ES-I3 (cell line): ENCODE results near the gene B4GALNT3.

ENCODE experiments used
- H3K36me3 ChIP-seq: 2 replicates; pipeline ENCODE4 v1.6.1; 2013; ENCODE audit warnings: mild to moderate bottlenecking, low read length, control low read depth, moderate library complexity; ENCODE audit not compliant: insufficient read depth
- H3K4me1 ChIP-seq: 2 replicates; pipeline ENCODE4 v1.6.1; 2013; ENCODE audit warnings: mild to moderate bottlenecking, control low read depth, low read length; ENCODE audit not compliant: insufficient read depth
- H3K9ac ChIP-seq: 2 replicates; pipeline ENCODE4 v1.6.1; 2013; ENCODE audit warnings: low read depth, mild to moderate bottlenecking, low read length, moderate library complexity
- H3K9me3 ChIP-seq: 2 replicates; pipeline ENCODE4 v1.6.1; 2013; ENCODE audit warnings: mild to moderate bottlenecking, low read length, moderate library complexity; ENCODE audit not compliant: control insufficient read depth, insufficient read depth

B4GALNT3 gene

DNA sequence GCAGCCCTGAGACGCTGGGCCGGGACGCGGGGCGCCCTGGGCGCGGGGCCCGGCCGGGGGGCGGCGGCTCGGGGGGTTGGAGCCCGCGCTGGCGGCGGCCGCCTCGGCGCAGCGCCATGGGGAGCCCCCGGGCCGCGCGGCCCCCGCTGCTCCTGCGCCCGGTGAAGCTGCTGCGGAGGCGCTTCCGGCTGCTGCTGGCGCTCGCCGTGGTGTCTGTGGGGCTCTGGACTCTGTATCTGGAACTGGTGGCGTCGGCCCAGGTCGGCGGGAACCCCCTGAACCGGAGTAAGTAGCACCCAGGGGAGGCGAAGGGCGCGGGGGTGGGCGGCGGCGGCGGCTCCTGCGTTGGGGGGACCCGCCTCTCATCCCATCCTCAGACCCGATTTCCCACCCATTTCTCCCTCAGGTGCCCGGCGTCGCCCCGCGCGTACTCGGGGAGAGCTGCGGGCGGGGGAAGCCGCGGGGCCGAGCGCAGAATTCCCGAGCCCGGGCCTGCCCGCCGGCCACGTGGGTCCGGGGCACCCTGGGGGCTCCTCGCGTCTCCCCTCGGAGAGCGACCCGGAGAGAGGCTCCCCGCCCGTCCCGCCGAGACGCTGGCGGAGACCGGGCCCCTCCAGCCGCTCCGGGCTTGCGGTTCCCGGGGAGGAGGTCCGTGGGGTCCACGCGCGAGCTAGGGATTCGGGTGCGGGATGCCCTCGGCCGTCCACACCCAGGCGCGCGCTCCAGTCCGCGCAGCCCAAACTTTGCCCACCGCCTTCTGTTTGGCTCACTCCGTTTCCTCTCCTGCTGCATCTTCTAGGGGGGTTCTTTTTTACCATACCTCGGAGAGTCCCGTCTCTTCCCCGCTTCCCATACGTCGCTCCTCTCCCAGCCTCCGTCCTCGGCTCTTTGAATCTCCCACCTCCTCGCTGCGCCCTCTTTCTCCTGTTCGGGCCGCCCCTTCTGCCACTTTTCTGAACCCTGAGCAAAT is 807 bp downstream of the B4GALNT3 start:
- Histone ChIP-seq H3K4me1 (peaks cover 9% of the 10 kb centered on the region), H3K36me3 (no peaks in the 10 kb centered on the region), H3K9ac (peak overlapping the region; percentile 62), H3K9me3 (no peaks in the 10 kb centered on the region)

- H3K9ac ChIP-seq: peak overlapping the region; percentile 62; the same call in 1 of the 2 replicates
- no peaks in the 10 kb centered on the region for H3K36me3 ChIP-seq
Observed at GRCh38 chr12:461425-461824, 1.7 kb downstream of the B4GALNT3 start.

GRCh38 chr12:462936-463705 is 3.4 kb downstream of the B4GALNT3 start:
- no peak overlapping the region for H3K9ac ChIP-seq
- no peaks in the 10 kb centered on the region for H3K9me3 ChIP-seq
- H3K36me3 ChIP-seq: no peaks in the 10 kb centered on the region
- H3K4me1 ChIP-seq: peaks cover 9% of the 10 kb centered on the region

More at GRCh38 chr12:461425-461824, 1.7 kb downstream of the B4GALNT3 start:
- peaks cover 9% of the 10 kb centered on the region for H3K4me1 ChIP-seq
- H3K9me3 ChIP-seq: no peaks in the 10 kb centered on the region

- Histone ChIP-seq H3K36me3 (no peaks in the 10 kb centered on the region), H3K9ac (no peak overlapping the region), H3K9me3 (no peaks in the 10 kb centered on the region), H3K4me1 (peaks cover 9% of the 10 kb centered on the region)
Observed at GRCh38 chr12:464484-465267, 4.9 kb downstream of the B4GALNT3 start.

GRCh38 chr12:466039-466438 is 6.3 kb downstream of the B4GALNT3 start:
- Histone ChIP-seq H3K9me3 (no peaks in the 10 kb centered on the region), H3K36me3 (no peaks in the 10 kb centered on the region), H3K4me1 (peaks cover 9% of the 10 kb centered on the region), H3K9ac (no peak overlapping the region)

DNA sequence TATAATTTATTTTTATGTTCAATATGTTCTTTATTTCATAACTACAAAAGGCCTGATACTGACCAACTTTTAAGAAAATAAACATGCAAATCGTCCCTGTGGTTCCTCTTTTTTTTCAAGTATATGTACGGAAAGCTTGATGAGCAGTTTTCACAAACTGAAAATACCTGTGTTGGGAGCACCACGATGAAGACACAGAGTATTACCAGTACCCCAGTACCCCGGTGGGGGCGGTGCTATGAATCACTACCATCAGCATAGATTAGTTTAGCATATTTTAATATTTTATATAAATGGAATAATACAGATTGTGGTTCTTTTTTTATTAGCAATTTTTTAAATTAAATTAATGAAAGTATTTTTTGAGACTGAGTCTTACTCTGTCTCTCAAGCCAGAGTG is 7.0 kb downstream of the B4GALNT3 start:
- Histone ChIP-seq H3K36me3 (no peaks in the 10 kb centered on the region), H3K4me1 (peaks cover 5% of the 10 kb centered on the region), H3K9me3 (no peaks in the 10 kb centered on the region), H3K9ac (no peak overlapping the region)

DNA sequence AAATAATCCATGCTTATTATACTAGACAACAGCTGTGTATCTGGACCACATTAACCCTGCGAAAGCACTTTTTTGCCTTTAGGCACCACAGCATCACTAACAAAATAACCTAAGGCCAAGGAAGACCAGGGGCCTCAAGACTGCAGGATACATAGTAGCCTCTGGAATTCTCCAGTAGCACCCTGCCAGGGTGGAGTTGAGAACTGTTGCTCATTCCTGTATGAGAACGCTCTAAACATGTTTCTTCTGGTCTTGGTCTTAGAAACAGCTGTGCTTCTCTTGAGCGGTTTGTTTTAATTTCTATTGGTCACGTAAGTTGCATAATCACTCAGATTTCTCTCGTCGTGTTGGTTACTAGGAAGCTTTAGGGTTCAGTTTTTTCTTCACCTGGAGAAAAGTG is 7.9 kb downstream of the B4GALNT3 start:
- Histone ChIP-seq H3K4me1 (peaks cover 5% of the 10 kb centered on the region), H3K9ac (no peak overlapping the region), H3K36me3 (no peaks in the 10 kb centered on the region), H3K9me3 (no peaks in the 10 kb centered on the region)

- Histone ChIP-seq H3K36me3 (no peaks in the 10 kb centered on the region), H3K9me3 (no peaks in the 10 kb centered on the region), H3K4me1 (peaks cover 5% of the 10 kb centered on the region), H3K9ac (no peak overlapping the region)
Observed at GRCh38 chr12:468671-469389, 9.1 kb downstream of the B4GALNT3 start.

DNA sequence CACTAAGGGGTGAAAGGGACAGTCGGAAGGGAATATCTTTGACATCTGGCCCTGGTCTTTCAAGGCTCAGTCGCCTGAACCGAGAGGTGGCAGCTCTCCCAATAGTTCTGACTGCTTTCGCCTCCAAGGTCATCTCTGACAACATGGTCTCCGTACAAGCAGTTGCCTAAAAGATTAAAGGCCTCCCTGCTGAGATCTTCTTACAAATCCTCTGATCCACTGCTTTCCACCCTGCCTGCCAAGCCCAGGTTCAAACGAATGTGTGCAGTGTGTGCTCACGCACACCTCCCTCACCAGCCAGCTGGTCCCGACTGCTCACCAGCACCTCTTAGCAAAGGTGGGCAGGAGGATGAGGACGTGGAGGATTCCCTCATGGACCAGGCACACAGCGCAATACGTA is 10.4 kb downstream of the B4GALNT3 start:
- H3K9me3 ChIP-seq: no peaks in the 10 kb centered on the region
- H3K4me1 ChIP-seq: peaks cover 13% of the 10 kb centered on the region
- H3K9ac ChIP-seq: no peak overlapping the region
- no peaks in the 10 kb centered on the region for H3K36me3 ChIP-seq

- Histone ChIP-seq H3K9ac (no peak overlapping the region), H3K36me3 (no peaks in the 10 kb centered on the region), H3K4me1 (peaks cover 16% of the 10 kb centered on the region), H3K9me3 (no peaks in the 10 kb centered on the region)
Observed at GRCh38 chr12:473198-473597, 13.5 kb downstream of the B4GALNT3 start.

- Histone ChIP-seq H3K4me1 (peaks cover 16% of the 10 kb centered on the region), H3K9ac (no peak overlapping the region), H3K9me3 (no peaks in the 10 kb centered on the region), H3K36me3 (no peaks in the 10 kb centered on the region)
Observed at GRCh38 chr12:473863-474577, 14.3 kb downstream of the B4GALNT3 start.

DNA sequence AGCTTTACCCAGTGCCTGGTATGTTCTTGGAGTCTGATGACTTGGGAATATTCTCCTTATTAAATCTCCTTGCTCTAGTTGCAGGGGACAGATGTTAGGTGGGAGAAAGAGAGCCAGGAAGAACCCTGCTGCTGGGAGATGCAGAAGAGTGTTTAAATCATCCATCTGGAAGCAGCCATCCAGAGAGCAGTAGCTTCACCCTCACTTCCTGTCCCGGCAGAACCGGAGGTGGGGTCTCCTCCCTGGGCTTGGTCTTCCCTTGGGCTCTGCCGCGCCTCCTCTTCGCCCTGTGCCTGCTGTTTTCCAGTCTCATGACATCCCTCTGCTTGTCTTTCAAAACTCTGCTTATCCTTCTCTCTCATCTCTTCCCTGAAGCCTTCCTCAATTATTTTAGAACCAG is 15.5 kb downstream of the B4GALNT3 start:
- Histone ChIP-seq H3K4me1 (peaks cover 16% of the 10 kb centered on the region), H3K9me3 (no peaks in the 10 kb centered on the region), H3K36me3 (no peaks in the 10 kb centered on the region), H3K9ac (no peak overlapping the region)

DNA sequence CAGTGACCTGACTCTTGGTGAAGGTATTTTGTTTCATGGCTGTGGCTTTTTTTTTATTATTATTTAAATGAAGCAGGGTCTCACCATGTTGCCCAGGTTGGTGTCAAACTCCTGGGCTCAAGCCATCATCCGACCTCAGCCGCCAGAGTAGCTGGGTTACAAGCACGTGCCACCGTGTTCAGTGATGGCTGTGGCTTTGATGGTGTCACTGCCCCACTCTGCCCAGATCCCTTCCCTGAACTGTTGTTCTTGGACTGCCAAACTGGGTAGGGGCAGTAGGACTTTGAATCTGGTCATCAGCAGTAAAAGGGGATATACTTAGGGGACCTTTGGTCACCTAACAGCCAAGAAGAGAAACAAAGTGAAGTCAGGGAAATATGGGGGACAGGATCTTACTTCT is 19.4 kb downstream of the B4GALNT3 start:
- H3K36me3 ChIP-seq: no peaks in the 10 kb centered on the region
- no peak overlapping the region for H3K9ac ChIP-seq
- peaks cover 15% of the 10 kb centered on the region for H3K4me1 ChIP-seq
- H3K9me3 ChIP-seq: no peaks in the 10 kb centered on the region
